Skeletal muscle satellite cell (primary cell): Measurements from ENCODE around the gene SYNE1.
"Not testable (repeated sequence)": the region's sequence is repeated elsewhere in the genome, so short reads cannot be mapped to it uniquely, and the experiment has no call there.

Source experiments
- H3K27me3 ChIP-seq: 2 replicates; pipeline ENCODE4 v1.7.0; 2013; ENCODE audit warnings: low read length; ENCODE audit not compliant: control insufficient read depth, insufficient read depth
- H3K36me3 ChIP-seq: 2 replicates; pipeline ENCODE4 v1.7.0; 2013; ENCODE audit warnings: mild to moderate bottlenecking, control low read depth, low read length; ENCODE audit not compliant: insufficient read depth
- H3K4me1 ChIP-seq: 2 replicates; pipeline ENCODE4 v1.7.0; 2013; ENCODE audit warnings: low read length; ENCODE audit not compliant: control insufficient read depth, insufficient read depth
- H3K4me2 ChIP-seq: 2 replicates; pipeline ENCODE4 v1.7.0; 2013; ENCODE audit warnings: mild to moderate bottlenecking, low read length
- H3K4me3 ChIP-seq: 2 replicates; pipeline ENCODE4 v1.7.0; 2013; ENCODE audit warnings: low read length
- H3K9ac ChIP-seq: 2 replicates; pipeline ENCODE4 v1.7.0; 2013; ENCODE audit warnings: mild to moderate bottlenecking, low read depth, low read length, moderate library complexity
- H3K9me3 ChIP-seq: replicated peaks from 2 replicates; pipeline ENCODE4 v1.7.0; 2013; ENCODE audit warnings: mild to moderate bottlenecking, control low read depth, low read length

Gene SYNE1

DNA sequence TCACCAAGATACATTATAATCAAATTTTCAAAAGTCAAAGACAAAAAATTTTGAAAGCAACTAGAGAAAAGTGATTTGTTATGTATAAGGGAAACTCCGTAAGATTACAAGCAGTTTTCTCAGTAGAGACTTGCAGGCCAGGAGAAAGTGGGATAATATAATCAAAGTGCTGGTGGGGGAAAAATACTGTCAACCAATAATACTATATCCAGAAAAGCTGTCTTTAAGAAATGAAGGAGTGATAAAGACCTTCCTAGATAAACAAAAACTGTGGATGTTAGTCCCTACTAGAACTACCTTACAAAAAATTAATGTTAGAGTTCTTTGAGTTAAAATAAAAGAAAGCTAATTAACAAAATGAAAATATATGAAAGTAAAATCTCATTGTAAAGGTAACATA lies 79.7 kb downstream of the SYNE1 start:
- no peak overlapping the region for H3K4me3 ChIP-seq
- H3K4me2 ChIP-seq: no peak overlapping the region
- H3K36me3 ChIP-seq: no peaks in the 10 kb centered on the region
- no peak overlapping the region for H3K9ac ChIP-seq
- no peaks in the 10 kb centered on the region for H3K4me1 ChIP-seq
- H3K9me3 ChIP-seq: no peaks in the 10 kb centered on the region
- no peaks in the 10 kb centered on the region for H3K27me3 ChIP-seq

DNA sequence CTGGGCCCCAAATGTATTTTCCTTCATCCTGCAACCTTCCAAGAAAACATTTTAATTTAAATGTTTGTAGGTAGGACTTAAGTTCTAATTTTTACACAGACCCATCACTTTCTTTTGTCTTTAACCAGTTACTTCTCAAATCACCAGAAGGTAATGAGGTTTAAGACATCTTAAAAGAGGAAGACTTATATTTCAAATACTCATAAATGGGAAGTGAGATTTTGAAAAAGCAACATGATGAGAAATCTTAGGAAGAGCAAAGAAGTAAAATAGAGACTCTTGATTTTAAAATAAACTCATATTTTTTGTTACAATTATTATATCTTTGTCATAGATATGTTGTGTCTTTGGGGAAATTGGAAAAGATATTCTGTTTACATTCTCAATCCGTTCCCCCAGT lies 82.3 kb downstream of the SYNE1 start:
- Histone ChIP-seq H3K4me2 (no peak overlapping the region), H3K36me3 (no peaks in the 10 kb centered on the region), H3K27me3 (no peaks in the 10 kb centered on the region), H3K9me3 (no peaks in the 10 kb centered on the region), H3K4me1 (no peaks in the 10 kb centered on the region), H3K9ac (no peak overlapping the region), H3K4me3 (no peak overlapping the region)

DNA sequence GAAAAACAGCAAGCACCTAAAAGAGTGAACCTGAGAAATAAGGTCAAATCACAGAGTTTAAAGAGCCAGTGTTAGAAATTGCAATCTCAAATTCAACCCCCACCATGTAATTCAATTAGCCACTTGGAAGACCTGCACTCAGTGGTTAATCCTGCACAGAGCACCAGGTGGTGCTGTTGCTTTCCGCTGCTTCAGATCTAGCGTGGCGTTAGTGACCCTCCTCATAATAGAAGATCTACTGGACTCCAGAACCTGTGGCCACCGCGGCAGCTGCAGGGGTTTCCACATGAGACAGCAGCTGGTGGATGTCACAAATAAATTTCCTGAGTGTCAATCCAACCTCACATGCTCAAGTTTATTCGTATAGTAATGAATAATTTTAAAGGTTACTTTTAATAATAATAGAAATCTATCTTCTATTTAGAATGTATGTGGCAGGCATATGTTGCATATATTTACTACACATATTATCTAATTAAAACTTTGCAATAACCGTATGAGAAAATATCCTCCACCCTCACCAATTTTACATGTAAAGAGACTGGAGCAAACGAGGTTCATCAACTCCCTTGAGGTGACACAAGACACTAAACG lies 84.4 kb downstream of the SYNE1 start:
- H3K9me3 ChIP-seq: no peaks in the 10 kb centered on the region
- no peaks in the 10 kb centered on the region for H3K27me3 ChIP-seq
- no peaks in the 10 kb centered on the region for H3K4me1 ChIP-seq
- H3K9ac ChIP-seq: no peak overlapping the region
- no peaks in the 10 kb centered on the region for H3K36me3 ChIP-seq
- H3K4me3 ChIP-seq: no peak overlapping the region
- peak overlapping the region; percentile 41 for H3K4me2 ChIP-seq

DNA sequence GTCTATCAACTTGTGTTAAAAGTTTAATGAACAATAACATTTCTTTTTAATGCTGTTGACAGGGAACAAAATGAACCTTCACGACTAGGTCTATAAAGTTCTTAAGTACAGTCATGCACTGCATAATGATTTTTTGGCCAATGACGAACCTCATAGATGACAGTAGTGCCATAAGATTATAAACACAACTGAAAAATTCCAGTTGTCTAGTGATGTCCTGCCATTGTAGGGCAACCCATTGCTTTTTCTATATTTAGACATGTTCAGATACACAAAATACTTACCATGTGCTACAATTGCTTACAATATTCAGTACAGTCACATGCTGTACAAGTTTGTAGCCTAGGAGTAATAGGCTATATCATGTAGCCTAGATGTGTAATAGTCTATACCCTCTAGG lies 93.6 kb downstream of the SYNE1 start:
- no peaks in the 10 kb centered on the region for H3K27me3 ChIP-seq
- H3K4me3 ChIP-seq: no peak overlapping the region
- no peaks in the 10 kb centered on the region for H3K9me3 ChIP-seq
- no peaks in the 10 kb centered on the region for H3K4me1 ChIP-seq
- H3K36me3 ChIP-seq: no peaks in the 10 kb centered on the region
- H3K9ac ChIP-seq: no peak overlapping the region
- no peak overlapping the region for H3K4me2 ChIP-seq

DNA sequence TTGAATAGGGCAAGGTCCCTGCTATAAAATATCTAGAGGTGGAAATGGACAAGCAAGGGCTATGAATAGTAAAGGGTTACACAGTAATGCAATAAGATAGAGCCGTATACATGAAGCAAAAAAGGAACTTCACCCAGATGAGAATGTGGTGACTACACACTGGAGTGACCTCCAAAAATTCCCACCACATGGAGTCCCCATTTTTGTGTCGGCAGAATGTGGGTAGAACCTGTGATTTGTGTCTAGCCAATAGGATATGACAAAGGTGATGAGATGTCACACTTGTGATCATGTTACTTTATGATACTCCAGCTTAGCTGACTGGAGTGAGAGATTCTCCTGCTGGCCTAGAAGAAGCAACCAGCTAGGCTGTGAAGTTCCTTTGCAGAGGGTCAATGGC lies 96.8 kb downstream of the SYNE1 start:
- H3K9me3 ChIP-seq: no peaks in the 10 kb centered on the region
- no peaks in the 10 kb centered on the region for H3K27me3 ChIP-seq
- no peak overlapping the region for H3K4me3 ChIP-seq
- no peaks in the 10 kb centered on the region for H3K4me1 ChIP-seq
- H3K4me2 ChIP-seq: no peak overlapping the region
- H3K36me3 ChIP-seq: no peaks in the 10 kb centered on the region
- H3K9ac ChIP-seq: no peak overlapping the region

DNA sequence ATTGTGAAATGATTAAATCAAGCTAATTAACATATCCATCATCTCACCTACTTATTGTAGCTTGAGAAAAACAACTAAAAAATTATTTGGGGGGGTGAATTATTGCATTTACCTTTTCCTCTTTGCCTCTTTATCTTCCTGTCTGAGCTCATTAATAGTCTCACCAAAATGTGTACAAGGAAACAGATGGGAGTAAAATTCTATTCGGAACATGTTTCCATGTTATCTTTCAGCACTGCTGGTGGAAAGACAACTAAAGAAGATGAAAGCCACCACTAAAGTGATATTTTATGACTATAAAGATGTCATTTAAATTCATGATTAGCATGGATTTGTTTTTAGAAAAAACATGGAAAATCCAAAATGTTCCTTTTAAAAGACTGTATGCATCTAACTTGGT lies 102.6 kb downstream of the SYNE1 start:
- no peaks in the 10 kb centered on the region for H3K9me3 ChIP-seq
- H3K9ac ChIP-seq: no peak overlapping the region
- H3K27me3 ChIP-seq: no peaks in the 10 kb centered on the region
- H3K4me1 ChIP-seq: no peaks in the 10 kb centered on the region
- H3K4me3 ChIP-seq: no peak overlapping the region
- H3K36me3 ChIP-seq: no peaks in the 10 kb centered on the region
- H3K4me2 ChIP-seq: no peak overlapping the region

DNA sequence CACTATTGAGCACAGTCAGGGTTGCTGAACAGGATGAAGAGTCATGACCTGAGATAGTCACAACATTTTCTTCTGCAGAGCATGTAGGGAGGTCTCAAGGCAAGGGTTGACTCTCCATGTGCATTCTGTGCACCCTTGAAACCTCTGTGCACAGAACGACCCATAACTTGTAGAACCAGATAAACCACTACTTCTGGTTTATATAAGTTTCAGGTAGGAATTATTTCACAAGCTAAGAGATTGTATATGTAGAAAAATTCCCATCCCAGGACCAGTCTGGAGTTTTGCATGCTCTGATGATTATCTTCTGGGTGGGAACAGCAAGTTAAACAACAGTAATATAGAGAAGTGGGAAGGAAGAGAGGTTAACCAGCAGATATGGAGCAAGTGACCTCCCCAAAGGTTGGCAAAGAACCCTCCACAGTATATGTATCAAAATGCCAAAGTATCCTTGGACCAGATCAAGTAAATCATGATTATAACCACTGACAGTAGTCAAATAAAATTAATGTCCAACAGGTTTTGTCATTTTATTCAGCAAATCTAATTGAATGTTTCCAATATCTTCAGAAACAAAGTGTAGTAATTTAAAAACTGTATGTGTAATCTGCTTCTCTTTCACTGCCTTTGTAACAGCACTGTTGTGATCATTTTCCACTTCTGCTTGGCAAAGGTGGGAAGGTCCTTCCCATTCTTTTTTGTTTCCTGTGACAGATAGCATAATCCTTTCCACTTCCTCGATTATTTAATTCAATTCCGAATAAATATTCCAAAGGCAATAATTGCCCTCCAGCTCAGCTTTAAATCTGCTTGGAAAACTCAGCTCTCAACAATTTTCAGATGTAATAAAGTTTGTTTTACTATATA lies 104.4 kb downstream of the SYNE1 start:
- Histone ChIP-seq H3K36me3 (no peaks in the 10 kb centered on the region), H3K4me2 (no peak overlapping the region), H3K9ac (no peak overlapping the region), H3K9me3 (no peaks in the 10 kb centered on the region), H3K4me1 (no peaks in the 10 kb centered on the region), H3K4me3 (no peak overlapping the region), H3K27me3 (no peaks in the 10 kb centered on the region)

DNA sequence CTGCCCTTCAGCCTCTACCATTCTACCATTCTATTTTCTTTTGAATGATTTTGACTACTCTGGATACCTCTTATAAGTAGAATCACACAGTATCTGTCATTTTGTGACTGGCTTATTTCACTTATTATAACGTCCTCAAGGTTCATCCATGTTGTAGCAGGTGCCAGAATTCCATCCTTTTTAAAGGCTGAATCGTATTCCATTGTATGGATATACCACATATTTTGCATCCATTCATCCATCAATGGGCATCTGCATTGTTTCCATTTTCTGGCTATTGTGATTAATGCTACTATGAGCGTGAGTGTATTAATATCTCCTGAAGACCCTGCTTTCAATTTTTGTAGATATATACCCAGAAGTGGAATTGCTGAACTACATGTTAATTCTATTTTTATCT lies 105.5 kb downstream of the SYNE1 start:
- Histone ChIP-seq H3K9ac (no peak overlapping the region), H3K4me2 (no peak overlapping the region), H3K9me3 (no peaks in the 10 kb centered on the region), H3K4me3 (no peak overlapping the region), H3K36me3 (no peaks in the 10 kb centered on the region), H3K27me3 (no peaks in the 10 kb centered on the region), H3K4me1 (no peaks in the 10 kb centered on the region)

DNA sequence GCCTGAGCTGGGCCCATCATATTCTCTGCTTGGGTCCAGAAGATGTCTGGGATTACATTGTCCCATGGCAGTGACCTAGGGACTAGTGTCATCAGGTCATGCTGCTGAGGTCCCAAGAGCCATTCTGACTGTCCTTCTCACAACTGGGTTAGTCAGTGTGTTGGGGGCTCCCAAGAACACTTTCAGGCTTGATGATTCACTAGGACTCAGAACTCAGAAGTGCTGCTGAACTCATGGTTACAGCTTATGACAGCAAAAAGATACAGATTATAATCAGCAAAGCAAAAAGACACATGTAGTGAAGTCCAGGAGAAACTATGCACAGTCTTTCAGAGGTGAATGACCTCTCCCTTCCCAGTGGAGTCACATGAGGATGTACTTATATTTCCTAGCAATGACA lies 107.8 kb downstream of the SYNE1 start:
- no peaks in the 10 kb centered on the region for H3K9me3 ChIP-seq
- H3K9ac ChIP-seq: no peak overlapping the region
- no peak overlapping the region for H3K4me2 ChIP-seq
- H3K4me1 ChIP-seq: no peaks in the 10 kb centered on the region
- no peak overlapping the region for H3K4me3 ChIP-seq
- no peaks in the 10 kb centered on the region for H3K27me3 ChIP-seq
- no peaks in the 10 kb centered on the region for H3K36me3 ChIP-seq

DNA sequence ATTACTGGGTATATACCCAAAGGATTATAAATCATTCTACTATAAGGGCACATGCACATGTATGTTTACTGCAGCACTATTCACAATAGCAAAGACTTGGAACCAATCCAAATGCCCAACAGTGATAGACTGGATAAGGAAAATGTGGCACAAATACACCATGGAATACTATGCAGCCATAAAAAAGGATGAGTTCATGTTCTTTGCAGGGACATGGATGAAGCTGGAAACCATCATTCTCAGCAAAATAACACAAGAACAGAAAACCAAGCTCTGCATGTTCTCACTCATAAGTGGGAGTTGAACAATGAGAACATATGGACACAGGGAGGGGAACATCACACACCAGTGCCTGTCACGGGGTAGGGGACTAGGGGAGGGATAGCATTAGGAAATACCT lies 123.0 kb downstream of the SYNE1 start:
- not testable (repeated sequence) for H3K9me3 ChIP-seq, H3K36me3 ChIP-seq, H3K4me3 ChIP-seq, H3K4me2 ChIP-seq, H3K27me3 ChIP-seq, H3K9ac ChIP-seq, H3K4me1 ChIP-seq

DNA sequence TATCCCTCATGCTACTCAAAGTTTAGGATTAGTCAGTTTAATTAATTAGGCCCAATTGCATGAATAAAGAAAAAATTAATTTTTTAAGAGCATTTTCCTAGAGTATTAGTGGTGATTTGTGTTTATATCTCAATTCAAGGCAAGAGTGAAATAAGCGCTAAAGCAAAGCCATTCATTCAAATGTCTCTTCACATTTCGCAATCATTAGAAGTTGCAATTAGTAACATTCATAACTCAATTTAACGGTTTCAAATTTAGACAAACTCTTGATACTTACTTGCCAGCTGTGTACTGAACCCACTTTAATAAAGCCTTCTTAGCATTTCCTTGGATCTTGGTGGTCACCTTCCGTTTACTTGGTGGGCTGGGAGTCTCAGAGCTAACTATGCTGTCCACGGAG lies 127.2 kb downstream of the SYNE1 start:
- Histone ChIP-seq H3K4me3 (no peak overlapping the region), H3K9ac (no peak overlapping the region), H3K36me3 (no peaks in the 10 kb centered on the region), H3K4me1 (peaks cover 8% of the 10 kb centered on the region), H3K4me2 (no peak overlapping the region), H3K9me3 (no peaks in the 10 kb centered on the region), H3K27me3 (no peaks in the 10 kb centered on the region)

DNA sequence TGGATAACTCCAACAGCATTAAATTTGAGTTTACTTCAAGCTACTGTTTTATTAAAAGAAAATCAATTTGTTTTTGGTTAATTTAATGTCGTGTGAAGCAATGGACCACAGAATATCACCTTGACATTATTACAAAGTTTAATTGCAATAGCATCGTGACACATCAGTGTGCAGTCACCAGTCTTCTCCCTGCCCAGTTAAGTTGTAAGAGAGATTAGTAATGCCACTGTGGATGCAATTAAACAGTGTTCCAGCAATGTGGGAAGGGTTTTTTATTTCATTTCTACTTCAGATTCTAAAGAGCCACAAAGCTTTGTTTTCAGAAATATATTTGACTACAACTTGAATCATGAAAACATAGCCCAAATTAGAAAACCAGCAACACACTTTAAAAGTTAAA lies 128.7 kb downstream of the SYNE1 start:
- Histone ChIP-seq H3K4me2 (no peak overlapping the region), H3K9ac (no peak overlapping the region), H3K9me3 (no peaks in the 10 kb centered on the region), H3K4me1 (peaks cover 8% of the 10 kb centered on the region), H3K27me3 (no peaks in the 10 kb centered on the region), H3K4me3 (no peak overlapping the region), H3K36me3 (no peaks in the 10 kb centered on the region)
